Fibroblast of mammary gland (primary cell): Measurements from ENCODE around the gene C16orf90.

Experiments
- DNase-seq: peaks from one replicate; pipeline ENCODE4 v3.0.0-alpha.2; 2010; ENCODE audit warnings: low read depth
- H3K4me3 ChIP-seq: 2 replicates; pipeline ENCODE4 v1.5.1; 2011; ENCODE audit warnings: low read depth, mild to moderate bottlenecking, low read length, moderate library complexity; ENCODE audit not compliant: control insufficient read depth
- TF ChIP-seq, protein P1 (sequence below): conservative IDR thresholded peaks from 2 replicates; pipeline ENCODE4 v1.5.1; 2011; ENCODE audit warnings: low read depth, low read length, inconsistent platforms; ENCODE audit not compliant: control insufficient read depth, insufficient read depth

C16orf90 gene

GRCh38 chr16:3515897-3516296, 20.6 kb upstream of the C16orf90 start:
- TF ChIP-seq, protein P1, sequence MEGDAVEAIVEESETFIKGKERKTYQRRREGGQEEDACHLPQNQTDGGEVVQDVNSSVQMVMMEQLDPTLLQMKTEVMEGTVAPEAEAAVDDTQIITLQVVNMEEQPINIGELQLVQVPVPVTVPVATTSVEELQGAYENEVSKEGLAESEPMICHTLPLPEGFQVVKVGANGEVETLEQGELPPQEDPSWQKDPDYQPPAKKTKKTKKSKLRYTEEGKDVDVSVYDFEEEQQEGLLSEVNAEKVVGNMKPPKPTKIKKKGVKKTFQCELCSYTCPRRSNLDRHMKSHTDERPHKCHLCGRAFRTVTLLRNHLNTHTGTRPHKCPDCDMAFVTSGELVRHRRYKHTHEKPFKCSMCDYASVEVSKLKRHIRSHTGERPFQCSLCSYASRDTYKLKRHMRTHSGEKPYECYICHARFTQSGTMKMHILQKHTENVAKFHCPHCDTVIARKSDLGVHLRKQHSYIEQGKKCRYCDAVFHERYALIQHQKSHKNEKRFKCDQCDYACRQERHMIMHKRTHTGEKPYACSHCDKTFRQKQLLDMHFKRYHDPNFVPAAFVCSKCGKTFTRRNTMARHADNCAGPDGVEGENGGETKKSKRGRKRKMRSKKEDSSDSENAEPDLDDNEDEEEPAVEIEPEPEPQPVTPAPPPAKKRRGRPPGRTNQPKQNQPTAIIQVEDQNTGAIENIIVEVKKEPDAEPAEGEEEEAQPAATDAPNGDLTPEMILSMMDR = no peak
- DNase-seq = no peak
- no peak overlapping the region for H3K4me3 ChIP-seq

- DNase-seq = peak; percentile 63
- TF ChIP-seq, protein P1 = no peak
- no peak overlapping the region for H3K4me3 ChIP-seq
Observed at GRCh38 chr16:3514621-3515020, 19.3 kb upstream of the C16orf90 start.

DNA sequence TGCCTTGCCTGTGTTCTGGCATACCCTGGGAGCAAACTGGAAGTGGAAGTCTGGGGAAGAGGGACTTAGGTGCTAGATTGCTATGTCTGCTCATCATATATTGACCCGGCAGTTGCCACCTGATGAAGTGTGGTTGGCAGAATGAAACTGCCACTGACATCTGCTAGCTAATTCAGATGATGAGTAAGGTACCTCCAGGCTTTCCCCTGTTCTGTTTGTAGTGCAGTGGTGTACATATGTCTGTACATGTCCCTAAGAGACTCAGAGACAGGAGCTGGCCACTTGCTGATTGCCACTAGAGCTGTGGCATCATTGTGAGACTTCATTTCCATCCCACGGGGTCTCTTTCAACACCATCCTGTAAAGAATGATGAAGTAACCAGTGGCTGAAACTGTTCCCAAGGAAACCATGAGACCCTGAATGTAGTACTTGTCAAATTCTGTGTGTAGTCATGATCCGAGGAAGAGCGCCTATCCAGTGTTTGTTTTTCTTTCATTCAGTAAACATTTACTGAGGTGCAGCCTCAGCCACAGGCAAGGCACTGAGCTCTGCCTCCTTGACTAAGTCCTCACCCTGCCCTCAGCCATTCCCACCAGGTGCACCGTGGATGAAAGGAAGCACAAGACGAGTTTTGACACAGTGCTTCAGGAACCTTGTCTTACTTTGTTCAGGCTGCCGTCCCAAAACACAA, 18.7 kb upstream of the C16orf90 start:
- no peak overlapping the region for H3K4me3 ChIP-seq
- DNase-seq = no peak
- TF ChIP-seq, protein P1 = no peak

DNA sequence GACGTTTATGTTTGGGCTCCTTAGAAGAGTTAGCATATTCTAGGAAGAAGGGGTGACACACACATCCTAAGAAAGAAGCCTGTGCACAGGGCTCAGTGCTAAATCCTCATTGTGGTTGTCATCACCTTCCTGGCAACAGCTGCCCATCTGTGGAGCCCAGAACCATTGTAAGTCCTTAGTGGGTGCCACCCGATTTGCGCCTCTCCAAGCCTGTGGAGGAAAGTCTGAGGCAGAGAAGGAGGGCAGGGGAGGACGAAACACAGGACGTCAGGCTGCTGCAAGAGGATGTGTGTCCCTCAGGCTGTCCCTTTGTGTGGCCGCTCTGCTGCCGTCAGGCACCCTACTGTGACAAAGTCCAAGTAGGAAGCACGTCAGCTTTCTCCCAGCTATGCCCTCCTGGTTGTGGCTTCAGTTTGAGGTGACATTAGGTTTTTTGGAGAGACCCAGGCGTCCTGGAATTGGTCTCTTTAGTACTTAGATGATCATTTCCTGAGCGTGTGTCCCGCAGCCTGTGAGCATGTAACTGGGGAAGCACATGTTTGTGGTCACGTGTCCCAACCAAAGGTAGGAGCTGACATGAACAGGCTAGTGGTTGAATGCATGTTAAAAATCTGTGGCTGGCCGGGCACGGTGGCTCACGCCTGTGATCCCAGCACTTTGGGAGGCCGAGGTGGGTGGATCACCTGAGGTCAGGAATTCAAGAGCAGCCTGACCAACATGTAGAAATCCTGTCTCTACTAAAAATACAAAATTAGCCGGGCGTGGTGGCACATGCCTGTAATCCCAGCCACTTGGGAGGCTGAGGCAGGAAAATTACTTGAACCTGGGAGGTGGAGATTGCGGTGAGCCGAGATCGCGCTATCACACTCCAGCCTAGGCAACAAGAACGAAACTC, 16.2 kb upstream of the C16orf90 start:
- H3K4me3 ChIP-seq = no peak overlapping the region
- no peak for DNase-seq
- TF ChIP-seq, protein P1 = no peak

GRCh38 chr16:3510416-3510815, 15.1 kb upstream of the C16orf90 start:
- no peak for DNase-seq

DNA sequence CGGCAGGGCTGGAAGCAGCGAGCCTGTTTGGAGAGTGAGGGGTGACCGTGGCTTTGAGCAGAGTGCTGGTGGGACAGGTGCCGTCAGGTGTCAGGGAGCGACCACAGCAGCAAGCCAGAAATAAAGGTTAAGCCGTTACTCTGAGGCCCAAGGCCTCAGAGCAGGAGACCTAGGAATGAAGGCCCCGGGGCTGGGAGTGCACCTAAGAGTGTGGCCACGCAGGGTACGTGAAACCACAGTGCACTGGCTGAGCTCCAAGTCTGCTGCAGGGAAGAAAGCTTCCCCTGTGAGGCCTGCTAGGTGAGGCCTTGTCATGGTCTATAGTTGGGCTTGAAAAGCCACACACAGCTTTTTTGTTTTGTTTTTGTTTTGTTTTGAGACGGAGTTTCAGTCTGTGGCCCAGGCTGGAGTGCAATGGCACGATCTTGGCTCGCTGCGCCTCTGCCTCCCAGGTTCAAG, 14.2 kb upstream of the C16orf90 start:
- DNase-seq = no peak
- no peak overlapping the region for H3K4me3 ChIP-seq
- TF ChIP-seq, protein P1 = no peak

More at GRCh38 chr16:3510416-3510815, 15.1 kb upstream of the C16orf90 start:
- TF ChIP-seq, protein P1 = no peak
- H3K4me3 ChIP-seq = no peak overlapping the region
